Skeletal muscle tissue (tissue), 4 donors: ENCODE data around the gene KCNAB1. TPM values are rescaled to one million over a fixed set of nuclear protein-coding genes. Genes with fewer than 3 reads are reported as not detected.

Experiments used
- H3K27ac ChIP-seq: one replicate; pipeline ENCODE4 v1.7.0; 2013; ENCODE audit warnings: mild to moderate bottlenecking, low read depth, low read length, inconsistent platforms
- H3K27me3 ChIP-seq, 3 donors: one replicate each; pipeline ENCODE4 v1.7.0; 2013; ENCODE audit warnings: low read length in 3 of 3; ENCODE audit not compliant: control insufficient read depth in 3 of 3, insufficient read depth in 3 of 3
- H3K36me3 ChIP-seq, 3 donors: one replicate each; pipeline ENCODE4 v1.7.0; 2013; ENCODE audit warnings: low read length in 3 of 3; ENCODE audit not compliant: control insufficient read depth in 3 of 3, insufficient read depth in 3 of 3
- H3K4me1 ChIP-seq, 3 donors: one replicate each; pipeline ENCODE4 v1.7.0; 2013; ENCODE audit warnings: low read length in 3 of 3, mild to moderate bottlenecking in 3 of 3; ENCODE audit not compliant: control insufficient read depth in 3 of 3, insufficient read depth in 3 of 3
- H3K4me3 ChIP-seq, 3 donors: one replicate each; pipeline ENCODE4 v1.7.0; 2013; ENCODE audit warnings: low read length in 3 of 3
- H3K9ac ChIP-seq, 3 donors: one replicate each; pipeline ENCODE4 v1.7.0; 2013; ENCODE audit warnings: low read length in 3 of 3, mild to moderate bottlenecking in 3 of 3, moderate library complexity in 2 of 3, low read depth in 1 of 3
- H3K9me3 ChIP-seq, 3 donors: one replicate each; pipeline ENCODE4 v1.7.0; 2013; ENCODE audit warnings: low read length in 3 of 3; ENCODE audit not compliant: control insufficient read depth in 3 of 3
- total RNA-seq: library from RNA; depleted of rRNA; stranded (reverse); fragments of >200 nt; gene quantifications from one replicate; pipeline ENCODE4 v1.2.3, GENCODE V29; 2014
- donor health status: Osteomylitis.

KCNAB1 gene
- total RNA-seq, 1 donor from 2014 or later = 4.2 TPM

- Histone ChIP-seq H3K36me3 (no peaks in the 10 kb centered on the region), H3K4me3 (no peak overlapping the region), H3K27ac (no peak overlapping the region), H3K9ac (no peak overlapping the region), H3K4me1 (no peaks in the 10 kb centered on the region), H3K9me3 (no peaks in the 10 kb centered on the region), H3K27me3 (no peaks in the 10 kb centered on the region)
These were observed 247.8 kb downstream of the KCNAB1 start for GRCh38 chr3:156368189-156368588.

- no peak overlapping the region for H3K9ac ChIP-seq
- H3K4me3 ChIP-seq = no peak overlapping the region
- no peaks in the 10 kb centered on the region for H3K36me3 ChIP-seq
- H3K27ac ChIP-seq = no peak overlapping the region
- no peaks in the 10 kb centered on the region for H3K9me3 ChIP-seq
- H3K27me3 ChIP-seq = no peaks in the 10 kb centered on the region
- H3K4me1 ChIP-seq = no peaks in the 10 kb centered on the region
These were observed 251.3 kb downstream of the KCNAB1 start for GRCh38 chr3:156371701-156372100.

DNA sequence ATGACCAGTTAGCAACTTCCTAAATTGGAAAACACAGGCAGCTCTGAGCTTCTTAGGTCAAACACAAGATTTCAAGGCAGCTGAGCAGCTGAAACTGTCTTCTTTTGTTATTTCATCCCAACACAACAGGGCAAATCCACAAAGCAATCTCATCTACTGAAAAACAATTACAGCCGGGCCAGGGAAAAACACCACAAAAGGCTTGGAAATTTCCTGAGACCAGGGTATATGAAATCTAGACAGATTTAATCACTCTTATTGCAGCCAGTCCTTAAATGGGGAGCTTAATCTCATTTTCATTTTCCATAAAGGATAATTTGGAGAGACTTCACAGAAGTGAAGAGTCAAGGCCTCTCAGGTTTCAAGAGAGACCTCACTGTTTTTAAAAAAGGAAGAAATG, 252.7 kb downstream of the KCNAB1 start:
- no peaks in the 10 kb centered on the region for H3K9me3 ChIP-seq
- no peaks in the 10 kb centered on the region for H3K4me1 ChIP-seq

DNA sequence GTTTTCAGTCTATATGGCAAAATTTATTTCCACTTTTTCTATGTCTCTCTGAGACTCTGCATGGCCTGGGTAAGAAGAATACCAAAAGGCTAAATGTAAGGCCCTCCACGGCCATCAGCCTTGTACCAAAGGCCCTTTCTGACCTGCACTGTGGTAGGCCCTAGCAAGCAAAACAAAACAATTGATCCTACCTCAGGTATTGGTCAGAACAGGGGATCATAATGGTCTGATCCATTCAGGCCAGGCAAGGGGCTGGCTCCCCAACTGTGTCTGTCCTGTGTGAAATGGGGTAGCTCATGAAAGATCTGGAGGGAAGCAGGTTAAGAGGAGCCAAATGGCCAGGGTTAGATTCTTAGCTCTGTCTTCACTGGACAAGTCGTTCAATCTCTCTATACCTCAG, 253.3 kb downstream of the KCNAB1 start:
- no peaks in the 10 kb centered on the region for H3K4me1 ChIP-seq
- H3K27ac ChIP-seq = no peak overlapping the region
- no peaks in the 10 kb centered on the region for H3K36me3 ChIP-seq
- H3K27me3 ChIP-seq = no peaks in the 10 kb centered on the region
- H3K9ac ChIP-seq = no peak overlapping the region
- no peak overlapping the region for H3K4me3 ChIP-seq
- H3K9me3 ChIP-seq = no peaks in the 10 kb centered on the region

More for the DNA sequence above, 252.7 kb downstream of the KCNAB1 start:
- H3K27ac ChIP-seq = no peak overlapping the region
- H3K9ac ChIP-seq = no peak overlapping the region
- no peak overlapping the region for H3K4me3 ChIP-seq
- H3K36me3 ChIP-seq = no peaks in the 10 kb centered on the region
- H3K27me3 ChIP-seq = no peaks in the 10 kb centered on the region

GRCh38 chr3:156376199-156376598, 255.8 kb downstream of the KCNAB1 start:
- Histone ChIP-seq H3K27me3 (no peaks in the 10 kb centered on the region), H3K4me3 (no peak overlapping the region), H3K27ac (no peak overlapping the region)

GRCh38 chr3:156377266-156377665, 256.9 kb downstream of the KCNAB1 start:
- Histone ChIP-seq H3K9me3 (no peaks in the 10 kb centered on the region), H3K4me3 (no peak overlapping the region)

More at GRCh38 chr3:156376199-156376598, 255.8 kb downstream of the KCNAB1 start:
- no peaks in the 10 kb centered on the region for H3K9me3 ChIP-seq
- H3K36me3 ChIP-seq = no peaks in the 10 kb centered on the region
- no peaks in the 10 kb centered on the region for H3K4me1 ChIP-seq
- no peak overlapping the region for H3K9ac ChIP-seq

GRCh38 chr3:156377718-156378117, 257.3 kb downstream of the KCNAB1 start:
- Histone ChIP-seq H3K27ac (no peak overlapping the region), H3K9me3 (no peaks in the 10 kb centered on the region), H3K4me1 (no peaks in the 10 kb centered on the region), H3K36me3 (no peaks in the 10 kb centered on the region), H3K4me3 (no peak overlapping the region), H3K9ac (no peak overlapping the region), H3K27me3 (no peaks in the 10 kb centered on the region)

More at GRCh38 chr3:156377266-156377665, 256.9 kb downstream of the KCNAB1 start:
- Histone ChIP-seq H3K4me1 (no peaks in the 10 kb centered on the region), H3K27me3 (no peaks in the 10 kb centered on the region), H3K27ac (no peak overlapping the region), H3K36me3 (no peaks in the 10 kb centered on the region), H3K9ac (no peak overlapping the region)

- Histone ChIP-seq H3K27me3 (no peaks in the 10 kb centered on the region), H3K36me3 (no peaks in the 10 kb centered on the region), H3K4me1 (peaks cover 0 to 2% (median 0%) of the 10 kb centered on the region in 3 donors), H3K27ac (no peak overlapping the region), H3K4me3 (no peak overlapping the region), H3K9me3 (no peaks in the 10 kb centered on the region), H3K9ac (no peak overlapping the region)
These were observed 258.5 kb downstream of the KCNAB1 start for GRCh38 chr3:156378871-156379270.

GRCh38 chr3:156379327-156379726, 258.9 kb downstream of the KCNAB1 start:
- peaks cover 0 to 2% (median 0%) of the 10 kb centered on the region in 3 donors for H3K4me1 ChIP-seq
- no peak overlapping the region for H3K27ac ChIP-seq
- H3K9me3 ChIP-seq = no peaks in the 10 kb centered on the region
- no peak overlapping the region for H3K9ac ChIP-seq
- H3K4me3 ChIP-seq = no peak overlapping the region
- H3K27me3 ChIP-seq = no peaks in the 10 kb centered on the region
- H3K36me3 ChIP-seq = no peaks in the 10 kb centered on the region

DNA sequence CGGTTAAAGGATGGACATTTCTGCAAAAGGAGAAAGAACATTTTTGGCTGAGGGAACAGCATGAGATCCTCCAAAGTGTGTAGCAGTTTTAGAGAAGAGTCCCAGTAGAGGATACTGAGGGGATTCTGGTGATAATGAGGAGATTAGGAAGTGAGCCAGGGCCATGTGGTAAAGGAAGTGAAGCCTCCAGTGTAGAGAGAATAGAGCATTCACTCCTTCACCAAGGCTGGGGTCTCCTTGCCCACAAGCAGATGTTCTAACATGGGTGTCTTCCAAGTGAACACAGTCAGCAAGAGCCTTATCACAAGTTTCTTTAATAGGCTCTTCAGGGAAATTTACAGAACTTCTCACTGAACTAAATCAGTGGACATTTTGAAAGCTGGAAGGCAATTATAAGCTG, 260.9 kb downstream of the KCNAB1 start:
- no peaks in the 10 kb centered on the region for H3K36me3 ChIP-seq
- H3K27me3 ChIP-seq = no peaks in the 10 kb centered on the region
- H3K9me3 ChIP-seq = no peaks in the 10 kb centered on the region
- no peak overlapping the region for H3K4me3 ChIP-seq
- H3K9ac ChIP-seq = no peak overlapping the region
- peaks cover 0 to 2% (median 0%) of the 10 kb centered on the region in 3 donors for H3K4me1 ChIP-seq
- no peak overlapping the region for H3K27ac ChIP-seq
